ENCODE results near the gene CASZ1.

The CASZ1 gene

GRCh38 chr1:10713614-10714013 lies 82.8 kb downstream of the CASZ1 start:
- TF ChIP-seq ZBTB7A (IDR thresholded peaks at IDR 0.05; ENCODE audit: low read depth): no peak
- no peak for TF ChIP-seq CEBPB (IDR thresholded peaks at IDR 0.05)
- no peak for TF ChIP-seq REST (IDR thresholded peaks at IDR 0.05; ENCODE audit: low read depth)
- TF ChIP-seq TCF12 (IDR thresholded peaks at IDR 0.05; ENCODE audit: low read depth): no peak
- no peak for TF ChIP-seq NFIC (IDR thresholded peaks at IDR 0.05)
- TF ChIP-seq RAD21 (IDR thresholded peaks at IDR 0.05; ENCODE audit: low read depth): no peak
- no peak for TF ChIP-seq TEAD4 (IDR thresholded peaks at IDR 0.05)
- TF ChIP-seq EGR1 (IDR thresholded peaks at IDR 0.05): no peak
- no peak for TF ChIP-seq TAF1 (IDR thresholded peaks at IDR 0.05; ENCODE audit: low read depth)

GRCh38 chr1:10712568-10713362 lies 83.7 kb downstream of the CASZ1 start:
- no peak for TF ChIP-seq CREB1 (IDR thresholded peaks at IDR 0.05; ENCODE audit: low read depth)
- TF ChIP-seq ZBTB7A (IDR thresholded peaks at IDR 0.05; ENCODE audit: low read depth): no peak
- no peak for TF ChIP-seq NFIC (IDR thresholded peaks at IDR 0.05)
- TF ChIP-seq EP300 (IDR thresholded peaks at IDR 0.05; ENCODE audit: borderline replicate concordance): no peak
- TF ChIP-seq MAX (IDR thresholded peaks at IDR 0.05): no peak
- no peak for TF ChIP-seq TEAD4 (IDR thresholded peaks at IDR 0.05)
- no peak for TF ChIP-seq FOXM1 (IDR thresholded peaks at IDR 0.05; ENCODE audit: borderline replicate concordance, low read depth)
- TF ChIP-seq TAF1 (IDR thresholded peaks at IDR 0.05; ENCODE audit: low read depth): no peak
- TF ChIP-seq YY1 (IDR thresholded peaks at IDR 0.05; ENCODE audit: low read depth): no peak
- no peak for TF ChIP-seq RAD21 (IDR thresholded peaks at IDR 0.05; ENCODE audit: low read depth)
- no peak for TF ChIP-seq CEBPB (IDR thresholded peaks at IDR 0.05)
- no peak for TF ChIP-seq USF1 (IDR thresholded peaks at IDR 0.05)
- no peak for TF ChIP-seq EGR1 (IDR thresholded peaks at IDR 0.05)
- TF ChIP-seq TCF12 (IDR thresholded peaks at IDR 0.05; ENCODE audit: low read depth): no peak
- no peak for TF ChIP-seq REST (IDR thresholded peaks at IDR 0.05; ENCODE audit: low read depth)

DNA sequence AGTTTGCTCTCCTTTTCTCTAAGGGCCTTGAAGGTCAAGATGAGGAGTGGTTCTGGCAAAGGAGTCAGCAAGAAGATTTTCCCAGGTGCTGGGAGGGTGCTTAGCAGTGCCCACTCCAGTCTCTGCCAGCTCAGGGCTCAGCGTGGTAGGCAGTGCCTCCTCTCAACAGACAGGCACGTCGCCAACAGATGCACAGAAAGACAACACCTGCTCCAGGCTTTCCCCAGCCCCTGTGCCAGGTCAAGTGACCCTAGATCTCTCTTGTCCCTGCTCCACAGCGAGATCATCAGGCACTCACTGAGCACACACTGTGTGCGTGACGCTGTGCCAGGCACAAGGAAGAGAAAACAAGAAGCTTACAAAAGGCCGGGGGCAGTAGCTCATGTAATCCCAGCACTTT lies 86.0 kb downstream of the CASZ1 start:
- TF ChIP-seq FOXM1 (IDR thresholded peaks at IDR 0.05; ENCODE audit: borderline replicate concordance, low read depth) (no peak), USF1 (IDR thresholded peaks at IDR 0.05) (no peak), NFIC (IDR thresholded peaks at IDR 0.05) (no peak), TEAD4 (IDR thresholded peaks at IDR 0.05) (no peak), ZBTB7A (IDR thresholded peaks at IDR 0.05; ENCODE audit: low read depth) (no peak), CEBPB (IDR thresholded peaks at IDR 0.05) (no peak), MAX (IDR thresholded peaks at IDR 0.05) (no peak), REST (IDR thresholded peaks at IDR 0.05; ENCODE audit: low read depth) (no peak), RAD21 (IDR thresholded peaks at IDR 0.05; ENCODE audit: low read depth) (no peak), YY1 (IDR thresholded peaks at IDR 0.05; ENCODE audit: low read depth) (no peak), CREB1 (IDR thresholded peaks at IDR 0.05; ENCODE audit: low read depth) (no peak), EGR1 (IDR thresholded peaks at IDR 0.05) (no peak)

DNA sequence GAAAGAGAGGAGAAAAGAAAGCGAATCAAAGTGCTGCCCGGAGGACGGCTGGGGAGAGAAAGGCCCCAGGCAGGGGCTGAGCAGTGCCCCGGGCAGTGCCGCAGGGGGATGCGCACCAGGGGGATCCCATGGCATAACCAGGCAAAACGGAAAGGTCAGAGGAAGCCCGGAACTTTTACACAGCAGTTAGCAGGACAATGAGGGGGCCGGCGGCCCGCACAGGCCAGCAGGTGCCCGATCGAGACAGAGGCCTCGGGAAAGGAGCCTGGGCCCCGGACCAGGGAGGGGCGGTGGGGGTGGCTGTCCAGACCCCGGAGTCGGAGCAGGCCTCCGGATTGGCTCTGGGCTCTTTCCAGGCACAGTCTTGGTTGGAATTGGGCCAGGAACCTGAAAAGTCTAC lies 86.8 kb downstream of the CASZ1 start:
- no peak for TF ChIP-seq CEBPB (IDR thresholded peaks at IDR 0.05)
- no peak for TF ChIP-seq CREB1 (IDR thresholded peaks at IDR 0.05; ENCODE audit: low read depth)
- TF ChIP-seq NFIC (IDR thresholded peaks at IDR 0.05): no peak
- no peak for TF ChIP-seq EGR1 (IDR thresholded peaks at IDR 0.05)
- TF ChIP-seq MAX (IDR thresholded peaks at IDR 0.05): no peak
- TF ChIP-seq TEAD4 (IDR thresholded peaks at IDR 0.05): no peak
- no peak for TF ChIP-seq TCF12 (IDR thresholded peaks at IDR 0.05; ENCODE audit: low read depth)
- no peak for TF ChIP-seq REST (IDR thresholded peaks at IDR 0.05; ENCODE audit: low read depth)
- TF ChIP-seq FOXM1 (IDR thresholded peaks at IDR 0.05; ENCODE audit: borderline replicate concordance, low read depth): no peak
- TF ChIP-seq USF1 (IDR thresholded peaks at IDR 0.05): no peak
- TF ChIP-seq YY1 (IDR thresholded peaks at IDR 0.05; ENCODE audit: low read depth): no peak
- no peak for TF ChIP-seq TAF1 (IDR thresholded peaks at IDR 0.05; ENCODE audit: low read depth)
- TF ChIP-seq EP300 (IDR thresholded peaks at IDR 0.05; ENCODE audit: borderline replicate concordance): no peak
- TF ChIP-seq ZBTB7A (IDR thresholded peaks at IDR 0.05; ENCODE audit: low read depth): no peak
- no peak for TF ChIP-seq RAD21 (IDR thresholded peaks at IDR 0.05; ENCODE audit: low read depth)

Data from Ishikawa (cell line).